Measurements from ENCODE around the gene RUBCNL. TPM values are rescaled to one million over a fixed set of nuclear protein-coding genes. Genes with fewer than 3 reads are reported as not detected.

The RUBCNL gene
- total and polyA plus RNA-seq, 2 of the 8 experiments (the other 6 are each of a cell fraction or from before 2014, with no cell fraction given): 2.6 to 4.9 TPM

DNA sequence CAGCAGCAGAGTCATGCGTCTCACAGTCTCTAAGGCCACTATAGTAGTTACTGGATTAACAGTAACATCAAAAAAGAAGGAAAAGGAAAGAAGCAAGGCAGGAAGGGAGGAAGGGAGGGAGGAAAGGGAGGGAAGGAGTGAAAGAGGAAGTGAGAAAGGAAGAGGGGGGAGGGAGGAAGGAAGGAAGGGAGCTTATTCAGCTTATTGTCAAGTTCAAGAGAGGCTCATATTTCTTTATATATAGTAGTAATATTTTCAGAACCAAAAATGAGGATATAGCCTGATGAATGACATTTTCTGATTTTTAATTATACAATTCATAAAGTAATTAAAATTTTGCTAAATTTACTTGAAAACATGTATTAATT is 17.7 kb upstream of the RUBCNL start:
- Histone ChIP-seq H2AK5ac (ENCODE audit: low read depth, low read length) (no peak overlapping the region), H3K18ac (ENCODE audit: extremely low read depth, low read length) (no peak overlapping the region), H4K20me1 (replicated peaks in 1 of 2; ENCODE audit: control insufficient read depth in 1 of 2, insufficient read depth in 2 of 2, low read length in 2 of 2) (no peaks in the 10 kb centered on the region), H3K79me1 (ENCODE audit: low read depth, low read length) (no peaks in the 10 kb centered on the region), H3K23me2 (ENCODE audit: low read depth, low read length) (no peaks in the 10 kb centered on the region), H2BK120ac (replicated peaks; ENCODE audit: low read depth, low read length) (no peak overlapping the region), H3K56ac (replicated peaks; ENCODE audit: insufficient read length, low read depth, low read length) (no peak overlapping the region), H3K36me3 (ENCODE audit: control insufficient read depth in 2 of 4, insufficient read depth in 4 of 4, low read length in 3 of 4) (no peaks in the 10 kb centered on the region), H2BK12ac (ENCODE audit: low read depth, low read length) (no peak overlapping the region), H3K27me3 (replicated peaks in 1 of 4; ENCODE audit: control insufficient read depth in 3 of 4, extremely low read depth in 1 of 4, insufficient read depth in 3 of 4, low read length in 3 of 4) (no peaks in the 10 kb centered on the region), H3K27ac (ENCODE audit: low read depth, low read length) (no peak overlapping the region), H3K4ac (replicated peaks; ENCODE audit: insufficient read length, low read depth, low read length) (no peak overlapping the region), H2AFZ (ENCODE audit: low read length) (no peak overlapping the region), H3K79me2 (ENCODE audit: control insufficient read depth in 1 of 2, insufficient read depth in 2 of 2, low read length in 2 of 2) (no peaks in the 10 kb centered on the region), H3K23ac (ENCODE audit: insufficient read length) (no peak overlapping the region), H3K4me1 (replicated peaks in 1 of 4; ENCODE audit: control insufficient read depth in 3 of 4, insufficient read depth in 4 of 4, low read length in 3 of 4) (no peaks in the 10 kb centered on the region), H2BK20ac (ENCODE audit: low read length) (no peak overlapping the region), H4K91ac (replicated peaks; ENCODE audit: insufficient read length, low read length) (no peak overlapping the region), H3K9me3 (ENCODE audit: insufficient read depth in 2 of 2, low read depth in 1 of 2, low read length in 1 of 2) (peaks cover 8% of the 10 kb centered on the region in 2 experiments), H2BK5ac (ENCODE audit: low read depth, low read length) (no peak overlapping the region), H2BK15ac (ENCODE audit: low read length) (no peak overlapping the region), H3K4me3 (ENCODE audit: extremely low read depth in 1 of 4, insufficient read depth in 2 of 4, low read depth in 3 of 4, low read length in 4 of 4) (no peak overlapping the region), H3K14ac (ENCODE audit: insufficient read length) (no peak overlapping the region), H3K9ac (replicated peaks in 1 of 4; ENCODE audit: extremely low read depth in 1 of 4, low read depth in 3 of 4, low read length in 3 of 4) (no peak overlapping the region), H4K5ac (ENCODE audit: insufficient read length, low read depth, low read length) (no peak overlapping the region), H3K4me2 (ENCODE audit: insufficient read depth in 1 of 2, low read depth in 2 of 2, low read length in 2 of 2) (no peak overlapping the region), H4K8ac (ENCODE audit: extremely low read depth, insufficient read depth, low read length) (no peak overlapping the region)
- TF ChIP-seq FOSL1 (IDR thresholded peaks at IDR 0.05; ENCODE audit: insufficient read depth, low read depth, low read length) (no peak), RAD21 (IDR thresholded peaks at IDR 0.05 in 1 of 2, conservative IDR thresholded peaks at IDR 0.05 in 1 of 2; ENCODE audit: low read depth in 2 of 2, low read length in 2 of 2) (no peak), SUZ12 (IDR thresholded peaks at IDR 0.05; ENCODE audit: low read length) (no peak), NRF1 (IDR thresholded peaks at IDR 0.05; ENCODE audit: low read depth, low read length) (no peak), NANOG (IDR thresholded peaks at IDR 0.05; ENCODE audit: insufficient read depth, low read depth, low read length, poor library complexity, severe bottlenecking) (no peak), SRF (IDR thresholded peaks at IDR 0.05; ENCODE audit: low read depth, low read length) (no peak), HDAC6 (IDR thresholded peaks at IDR 0.05; ENCODE audit: low read depth, low read length) (no peak), TBP (IDR thresholded peaks at IDR 0.05; ENCODE audit: low read depth, low read length) (no peak), CHD2 (IDR thresholded peaks at IDR 0.05; ENCODE audit: low read length) (no peak), SAP30 (IDR thresholded peaks at IDR 0.05; ENCODE audit: insufficient read depth, insufficient replicate concordance, low read length) (no peak), BRCA1 (IDR thresholded peaks at IDR 0.05; ENCODE audit: low read depth, low read length) (no peak), MAFK (IDR thresholded peaks at IDR 0.05; ENCODE audit: low read depth, low read length) (no peak)
- TF ChIP-seq, protein P1, sequence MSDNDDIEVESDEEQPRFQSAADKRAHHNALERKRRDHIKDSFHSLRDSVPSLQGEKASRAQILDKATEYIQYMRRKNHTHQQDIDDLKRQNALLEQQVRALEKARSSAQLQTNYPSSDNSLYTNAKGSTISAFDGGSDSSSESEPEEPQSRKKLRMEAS (IDR thresholded peaks at IDR 0.05): no peak
- TF ChIP-seq, protein P2, sequence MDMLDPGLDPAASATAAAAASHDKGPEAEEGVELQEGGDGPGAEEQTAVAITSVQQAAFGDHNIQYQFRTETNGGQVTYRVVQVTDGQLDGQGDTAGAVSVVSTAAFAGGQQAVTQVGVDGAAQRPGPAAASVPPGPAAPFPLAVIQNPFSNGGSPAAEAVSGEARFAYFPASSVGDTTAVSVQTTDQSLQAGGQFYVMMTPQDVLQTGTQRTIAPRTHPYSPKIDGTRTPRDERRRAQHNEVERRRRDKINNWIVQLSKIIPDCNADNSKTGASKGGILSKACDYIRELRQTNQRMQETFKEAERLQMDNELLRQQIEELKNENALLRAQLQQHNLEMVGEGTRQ (IDR thresholded peaks at IDR 0.05; ENCODE audit: low read length): no peak
- ChIA-PET CTCF (ENCODE audit: partially characterized antibody) (no interaction called here), POLR2A (ENCODE audit: partially characterized antibody) (no interaction called here)
- no peak for DNase-seq (ENCODE audit: low read depth in 1 of 2, low spot score in 2 of 2)
- no peak for FAIRE-seq
- 93% methylated on average over 1 of the region's 1 CpG; no CpG with 5 or more reads in 1 of the 2 experiments for WGBS, 2 experiments (ENCODE audit: extremely low coverage in 1 of 2, insufficient coverage in 1 of 2, insufficient read length in 1 of 2, insufficient replicate concordance in 2 of 2, low coverage in 1 of 2, low lambda C conversion rate in 2 of 2, missing lambda C conversion rate in 1 of 2)

All from H1 (cell line).